Breast epithelium (tissue), 4 donors: ENCODE data around the gene UPF3A. TPM values are rescaled to one million over a fixed set of nuclear protein-coding genes. Genes with fewer than 3 reads are reported as not detected.

Source experiments
- DNase-seq, 2 donors: peaks; one replicate each; pipeline ENCODE4 v3.0.0-alpha.2; 2019; ENCODE audit warnings: low spot score in 2 of 2
- H3K27ac ChIP-seq, 2 donors: fragments of 200-600 bp; sonication (generic) in 1 of 2; one replicate each; pipeline ENCODE4 v1.5.1; 2016 to 2019; ENCODE audit warnings: mild to moderate bottlenecking in 1 of 2
- H3K27me3 ChIP-seq, 2 donors: fragments of 200-600 bp; sonication (generic) in 1 of 2; one replicate each; pipeline versions ENCODE4 v1.5.1 to v1.6.0; 2017 to 2019; ENCODE audit warnings: control low read depth in 1 of 2, mild to moderate bottlenecking in 1 of 2
- H3K36me3 ChIP-seq: fragments of 200-600 bp; one replicate; pipeline ENCODE4 v1.5.1; 2019
- H3K4me1 ChIP-seq, 2 donors: fragments of 200-600 bp; sonication (generic); one replicate each; pipeline ENCODE4 v1.5.1; 2016 to 2019; ENCODE audit warnings: control low read depth in 1 of 2
- H3K4me3 ChIP-seq, 3 donors: fragments of 200-600 bp; sonication (generic); 1 replicate in 2 of 3; 2 replicates in 1 of 3; pipeline ENCODE4 v1.5.1; 2016 to 2019; ENCODE audit warnings: mild to moderate bottlenecking in 3 of 3, moderate library complexity in 2 of 3
- H3K9me3 ChIP-seq, 2 donors: fragments of 200-600 bp; sonication (generic) in 1 of 2; one replicate each; pipeline ENCODE4 v1.5.1; 2016 to 2019; ENCODE audit warnings: control low read depth in 1 of 2
- CTCF ChIP-seq, 3 donors: fragments of 450-650 bp; IDR thresholded peaks; one replicate each; pipeline ENCODE4 v1.5.1; 2016 to 2017; ENCODE audit warnings: antibody characterized with exemption in 3 of 3, mild to moderate bottlenecking in 3 of 3, moderate library complexity in 3 of 3
- POLR2A ChIP-seq: fragments of 450-650 bp; IDR thresholded peaks from one replicate; pipeline ENCODE4 v1.6.1; 2016; ENCODE audit warnings: antibody characterized with exemption, mild to moderate bottlenecking, moderate library complexity
- POLR2AphosphoS5 ChIP-seq, 3 donors: sonication (generic); formaldehyde crosslinking; IDR thresholded peaks; one replicate each; pipeline ENCODE4 v1.6.1; 2017; ENCODE audit warnings: antibody characterized with exemption in 3 of 3
- intact Hi-C: fragments of 100-400 bp; cut with DNase I; formaldehyde crosslinking; loops from one replicate; pipeline ENCODE4 v1.15.1; 2023; ENCODE audit warnings: low total_unique reads
- total RNA-seq, 3 donors: library from RNA; depleted of rRNA; stranded (reverse); fragments of >200 nt; gene quantifications; one replicate each; pipeline ENCODE4 v1.1.0, GENCODE V29; 2016

UPF3A gene
- total RNA-seq, 3 donors from 2014 or later = 48.5 to 52.8 (median 49.6) TPM

- intact Hi-C loops = no loop called here
- Histone ChIP-seq H3K27ac (no peak overlapping the region), H3K4me3 (no peak overlapping the region), H3K4me1 (no peaks in the 10 kb centered on the region), H3K36me3 (no peaks in the 10 kb centered on the region), H3K27me3 (no peaks in the 10 kb centered on the region), H3K9me3 (no peaks in the 10 kb centered on the region)
- no peak for TF ChIP-seq POLR2AphosphoS5 (IDR thresholded peaks at IDR 0.05)
- no peak for TF ChIP-seq POLR2A
- TF ChIP-seq CTCF (IDR thresholded peaks at IDR 0.05) = no peak
- DNase-seq = no peak
Measured at GRCh38 chr13:114318624-114319023, 37.2 kb downstream of the UPF3A start.

- TF ChIP-seq POLR2AphosphoS5 (IDR thresholded peaks at IDR 0.05) = no peak
- no peak for TF ChIP-seq POLR2A
- no peak for TF ChIP-seq CTCF (IDR thresholded peaks at IDR 0.05)
- H3K27me3 ChIP-seq = no peaks in the 10 kb centered on the region
- H3K9me3 ChIP-seq = no peaks in the 10 kb centered on the region
- intact Hi-C loops = no loop called here
- H3K4me1 ChIP-seq = no peaks in the 10 kb centered on the region
- H3K4me3 ChIP-seq = no peak overlapping the region
- H3K36me3 ChIP-seq = no peaks in the 10 kb centered on the region
- H3K27ac ChIP-seq = no peak overlapping the region
- DNase-seq = no peak
Measured at GRCh38 chr13:114319441-114319913, 38.1 kb downstream of the UPF3A start.

GRCh38 chr13:114320065-114320464 is 38.7 kb downstream of the UPF3A start:
- Histone ChIP-seq H3K4me3 (no peak overlapping the region), H3K36me3 (no peaks in the 10 kb centered on the region), H3K4me1 (no peaks in the 10 kb centered on the region), H3K27me3 (no peaks in the 10 kb centered on the region), H3K9me3 (no peaks in the 10 kb centered on the region), H3K27ac (no peak overlapping the region)
- intact Hi-C loops = no loop called here
- no peak for DNase-seq
- no peak for TF ChIP-seq POLR2A
- no peak for TF ChIP-seq CTCF (IDR thresholded peaks at IDR 0.05)
- no peak for TF ChIP-seq POLR2AphosphoS5 (IDR thresholded peaks at IDR 0.05)

GRCh38 chr13:114321256-114321655 is 39.9 kb downstream of the UPF3A start:
- no peak for DNase-seq
- Histone ChIP-seq H3K36me3 (no peaks in the 10 kb centered on the region), H3K4me3 (no peak overlapping the region), H3K27me3 (no peaks in the 10 kb centered on the region), H3K27ac (no peak overlapping the region), H3K9me3 (no peaks in the 10 kb centered on the region), H3K4me1 (no peaks in the 10 kb centered on the region)
- TF ChIP-seq POLR2AphosphoS5 (IDR thresholded peaks at IDR 0.05) (no peak), CTCF (IDR thresholded peaks at IDR 0.05) (no peak), POLR2A (no peak)
- intact Hi-C loops = no loop called here

- TF ChIP-seq POLR2A (no peak), POLR2AphosphoS5 (IDR thresholded peaks at IDR 0.05) (no peak), CTCF (IDR thresholded peaks at IDR 0.05) (no peak)
- intact Hi-C loops = no loop called here
- H3K36me3 ChIP-seq = no peaks in the 10 kb centered on the region
Measured at GRCh38 chr13:114323349-114323748, 41.9 kb downstream of the UPF3A start.

More at GRCh38 chr13:114323349-114323748, 41.9 kb downstream of the UPF3A start:
- no peak for DNase-seq
- Histone ChIP-seq H3K4me1 (no peaks in the 10 kb centered on the region), H3K27ac (no peak overlapping the region), H3K9me3 (no peaks in the 10 kb centered on the region), H3K27me3 (no peaks in the 10 kb centered on the region), H3K4me3 (no peak overlapping the region)
